Smooth muscle cell (in vitro differentiated cells): Measurements from ENCODE around the gene CERCAM. TPM values are rescaled to one million over a fixed set of nuclear protein-coding genes. Genes with fewer than 3 reads are reported as not detected.

Experiments
- DNase-seq: peaks from one replicate; lab custom pipeline; 2025; ENCODE audit not compliant: unreplicated experiment; lab: John Stamatoyannopoulos, UW
- H2AFZ ChIP-seq: fragments of 200-600 bp; sonication (generic); 2 replicates; pipeline ENCODE4 v1.6.0; 2016; ENCODE audit warnings: antibody characterized with exemption, low read depth, mild to moderate bottlenecking
- H3F3A ChIP-seq: fragments of 200-600 bp; sonication (generic); 2 replicates; pipeline ENCODE4 v1.6.0; 2017; ENCODE audit warnings: antibody characterized with exemption, low read depth
- H3K27ac ChIP-seq: fragments of 200-600 bp; sonication (generic); 2 replicates; pipeline ENCODE4 v1.5.1; 2016; ENCODE audit warnings: low read depth, mild to moderate bottlenecking
- H3K27me3 ChIP-seq: fragments of 200-600 bp; sonication (generic); 2 replicates; pipeline ENCODE4 v1.6.1; 2016; ENCODE audit warnings: low read depth, mild to moderate bottlenecking
- H3K36me3 ChIP-seq: fragments of 200-600 bp; sonication (generic); 2 replicates; pipeline ENCODE4 v1.5.1; 2016; ENCODE audit warnings: low read depth
- H3K4me1 ChIP-seq: fragments of 200-600 bp; sonication (generic); 2 replicates; pipeline ENCODE4 v1.5.1; 2016; ENCODE audit warnings: low read depth
- H3K4me2 ChIP-seq: fragments of 200-600 bp; sonication (generic); 2 replicates; pipeline ENCODE4 v1.6.0; 2016; ENCODE audit warnings: mild to moderate bottlenecking
- H3K4me3 ChIP-seq: fragments of 200-600 bp; sonication (generic); 2 replicates; pipeline ENCODE4 v1.5.1; 2016; ENCODE audit warnings: mild to moderate bottlenecking
- H3K79me2 ChIP-seq: fragments of 200-600 bp; sonication (generic); 2 replicates; pipeline ENCODE4 v1.6.0; 2016; ENCODE audit warnings: low read depth, mild to moderate bottlenecking
- H3K9ac ChIP-seq: fragments of 200-600 bp; sonication (generic); 2 replicates; pipeline ENCODE4 v1.6.0; 2016; ENCODE audit warnings: low read depth
- H3K9me3 ChIP-seq: fragments of 200-600 bp; sonication (generic); replicated peaks from 2 replicates; pipeline ENCODE4 v1.5.1; 2016; ENCODE audit warnings: low read depth
- H4K20me1 ChIP-seq: fragments of 200-600 bp; sonication (generic); 2 replicates; pipeline ENCODE4 v1.6.0; 2016; ENCODE audit warnings: low read depth
- WGBS: methylation state at CpG from one replicate; pipeline ENCODE4 v1.1.7; 2016; ENCODE audit warnings: low lambda C conversion rate; 5-methylcytosine and 5-hydroxymethylcytosine counted together
- polyA plus RNA-seq: library from polyadenylated mRNA; unstranded; fragments of >200 nt; fragmentation: Nextera tagmentation; extraction: Ambion mirVana; gene quantifications from 2 replicates; pipeline ENCODE4 v1.2.1, GENCODE V29; 2016
- total RNA-seq: library from RNA; depleted of rRNA; stranded (reverse); fragments of >200 nt; gene quantifications from 2 replicates; pipeline ENCODE4 v1.2.3, GENCODE V29; 2014
- TF ChIP-seq, protein P1 (sequence below): fragments of 200-600 bp; sonication (generic); IDR thresholded peaks from 2 replicates; pipeline ENCODE4 v1.5.1; 2017; ENCODE audit warnings: borderline replicate concordance, mild to moderate bottlenecking, antibody characterized with exemption; ENCODE audit not compliant: insufficient read depth, poor library complexity, severe bottlenecking

The CERCAM gene
- total and polyA plus RNA-seq, 2 experiments from 2014 or later = 129 to 357 TPM

DNA sequence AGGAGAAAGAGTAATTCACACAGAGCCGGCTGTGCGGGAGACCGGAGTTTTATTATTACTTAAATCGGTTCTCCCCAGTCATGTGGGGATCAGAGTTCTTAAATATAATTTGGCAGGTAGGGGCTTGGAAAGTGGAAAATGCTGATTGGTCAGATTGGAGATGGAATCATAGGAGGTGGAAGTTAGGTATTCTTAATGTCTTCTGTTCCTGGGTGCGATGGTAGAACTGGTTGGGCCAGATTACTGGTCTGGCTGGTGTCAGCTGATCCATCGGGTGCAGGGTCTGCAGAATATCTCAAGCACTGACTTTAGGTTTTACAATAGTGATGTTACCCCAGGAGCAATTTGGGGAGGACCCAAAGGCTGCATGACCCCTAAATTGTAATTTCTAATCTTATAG lies 4.6 kb upstream of the CERCAM start:
- Histone ChIP-seq H3K9ac (no peak overlapping the region), H3F3A (no peaks in the 10 kb centered on the region), H3K27ac (peak overlapping the region; percentile 46), H4K20me1 (no peaks in the 10 kb centered on the region), H2AFZ (peak overlapping the region; percentile 41), H3K4me1 (no peaks in the 10 kb centered on the region), H3K4me2 (peak overlapping the region; percentile 43), H3K4me3 (no peak overlapping the region), H3K9me3 (no peaks in the 10 kb centered on the region), H3K36me3 (no peaks in the 10 kb centered on the region), H3K27me3 (no peaks in the 10 kb centered on the region), H3K79me2 (no peaks in the 10 kb centered on the region)
- TF ChIP-seq, protein P1, sequence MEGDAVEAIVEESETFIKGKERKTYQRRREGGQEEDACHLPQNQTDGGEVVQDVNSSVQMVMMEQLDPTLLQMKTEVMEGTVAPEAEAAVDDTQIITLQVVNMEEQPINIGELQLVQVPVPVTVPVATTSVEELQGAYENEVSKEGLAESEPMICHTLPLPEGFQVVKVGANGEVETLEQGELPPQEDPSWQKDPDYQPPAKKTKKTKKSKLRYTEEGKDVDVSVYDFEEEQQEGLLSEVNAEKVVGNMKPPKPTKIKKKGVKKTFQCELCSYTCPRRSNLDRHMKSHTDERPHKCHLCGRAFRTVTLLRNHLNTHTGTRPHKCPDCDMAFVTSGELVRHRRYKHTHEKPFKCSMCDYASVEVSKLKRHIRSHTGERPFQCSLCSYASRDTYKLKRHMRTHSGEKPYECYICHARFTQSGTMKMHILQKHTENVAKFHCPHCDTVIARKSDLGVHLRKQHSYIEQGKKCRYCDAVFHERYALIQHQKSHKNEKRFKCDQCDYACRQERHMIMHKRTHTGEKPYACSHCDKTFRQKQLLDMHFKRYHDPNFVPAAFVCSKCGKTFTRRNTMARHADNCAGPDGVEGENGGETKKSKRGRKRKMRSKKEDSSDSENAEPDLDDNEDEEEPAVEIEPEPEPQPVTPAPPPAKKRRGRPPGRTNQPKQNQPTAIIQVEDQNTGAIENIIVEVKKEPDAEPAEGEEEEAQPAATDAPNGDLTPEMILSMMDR = no peak
- 48% methylated on average over 6 of the region's 6 CpGs for WGBS
- DNase-seq = no peak

GRCh38 chr9:128416432-128417019 lies 4.1 kb upstream of the CERCAM start:
- no peak for DNase-seq
- Histone ChIP-seq H3K79me2 (no peaks in the 10 kb centered on the region), H4K20me1 (no peaks in the 10 kb centered on the region), H3K4me2 (peak overlapping the region; percentile 43), H3K27me3 (no peaks in the 10 kb centered on the region), H3K9ac (no peak overlapping the region), H3K27ac (no peak overlapping the region), H3K4me1 (no peaks in the 10 kb centered on the region), H3F3A (no peaks in the 10 kb centered on the region), H2AFZ (no peak overlapping the region), H3K36me3 (no peaks in the 10 kb centered on the region), H3K9me3 (no peaks in the 10 kb centered on the region), H3K4me3 (no peak overlapping the region)
- 71% methylated on average over 6 of the region's 6 CpGs for WGBS
- TF ChIP-seq, protein P1 = no peak

DNA sequence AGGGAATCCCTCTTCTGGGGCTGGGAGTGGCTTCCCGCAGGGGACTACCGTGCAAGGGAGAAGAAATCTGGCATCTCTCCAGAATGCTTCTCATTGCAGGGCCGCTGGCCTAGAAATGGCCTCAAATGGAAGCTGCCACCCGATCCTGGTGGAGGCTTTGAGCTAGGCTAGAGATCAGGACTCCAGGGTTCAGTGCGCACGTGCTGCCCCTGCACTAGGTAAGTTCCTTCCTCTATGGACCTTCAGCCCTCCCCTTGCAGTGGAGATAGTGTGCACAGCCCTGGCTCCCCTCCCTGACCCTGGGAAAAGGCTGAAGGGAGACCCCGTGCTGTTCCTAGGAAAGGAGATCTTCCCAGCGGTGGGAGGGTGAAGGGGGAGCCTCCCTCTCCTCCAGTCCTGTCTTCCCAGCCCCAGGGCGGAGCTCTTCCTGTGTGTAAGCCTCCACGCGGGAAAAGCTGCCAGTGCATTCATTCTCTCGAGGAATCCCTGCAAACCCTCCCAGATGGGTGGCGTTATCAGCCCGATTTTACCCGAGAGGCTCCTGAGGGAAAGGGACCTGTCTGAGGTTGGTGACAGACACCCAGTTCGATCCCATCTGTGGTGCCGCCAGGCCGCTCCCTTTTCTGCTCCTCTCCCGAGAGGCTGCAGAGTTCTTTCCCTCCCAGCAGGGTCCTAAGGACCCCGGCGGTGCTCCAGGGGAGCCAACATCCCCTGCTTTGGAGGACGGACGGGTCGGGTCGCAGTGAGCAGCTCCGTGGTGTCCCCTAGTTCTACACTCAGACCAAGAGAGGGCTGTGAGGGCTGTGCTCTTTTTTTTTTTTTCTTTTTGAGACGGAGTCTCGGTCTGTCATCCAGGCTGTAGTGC lies 1.4 kb upstream of the CERCAM start:
- Histone ChIP-seq H4K20me1 (no peaks in the 10 kb centered on the region), H3K36me3 (no peaks in the 10 kb centered on the region), H3K9ac (no peak overlapping the region), H3K27ac (no peak overlapping the region), H3F3A (no peaks in the 10 kb centered on the region), H2AFZ (peak overlapping the region; percentile 52), H3K79me2 (peaks cover 5% of the 10 kb centered on the region), H3K4me1 (no peaks in the 10 kb centered on the region), H3K27me3 (no peaks in the 10 kb centered on the region), H3K4me2 (peak overlapping the region; percentile 100), H3K4me3 (peak overlapping the region; percentile 98), H3K9me3 (no peaks in the 10 kb centered on the region)
- DNase-seq = no peak
- WGBS = 42% methylated on average over 28 of the region's 28 CpGs
- TF ChIP-seq, protein P1 = no peak
